H9 (cell line): Measurements from ENCODE around the gene BICD1. TPM values are rescaled to one million over a fixed set of nuclear protein-coding genes. Genes with fewer than 3 reads are reported as not detected.

Source experiments
- DNase-seq: peaks from one replicate; pipeline ENCODE4 v3.0.0-alpha.2; 2017
- H2AFZ ChIP-seq: one replicate; pipeline ENCODE4 v1.6.1; 2013; ENCODE audit warnings: mild to moderate bottlenecking, low read length, control low read depth, moderate library complexity
- H2AK5ac ChIP-seq: 2 replicates; pipeline ENCODE4 v1.6.1; 2013; ENCODE audit warnings: low read length, control low read depth, mixed read lengths; ENCODE audit not compliant: insufficient read length
- H2BK120ac ChIP-seq: one replicate; pipeline ENCODE4 v1.6.1; 2013; ENCODE audit warnings: low read depth, mild to moderate bottlenecking, low read length, control low read depth, inconsistent platforms; ENCODE audit not compliant: poor library complexity, severe bottlenecking
- H2BK12ac ChIP-seq: 2 replicates; pipeline ENCODE4 v1.6.1; 2013; ENCODE audit warnings: low read length, control low read depth, mixed read lengths, low read depth; ENCODE audit not compliant: insufficient read length
- H2BK15ac ChIP-seq: 2 replicates; pipeline ENCODE4 v1.6.1; 2013; ENCODE audit warnings: low read depth, low read length, control low read depth
- H2BK20ac ChIP-seq: one replicate; pipeline ENCODE4 v1.6.1; 2013; ENCODE audit warnings: low read depth, mild to moderate bottlenecking, low read length, control low read depth, inconsistent platforms; ENCODE audit not compliant: poor library complexity, severe bottlenecking
- H2BK5ac ChIP-seq: 2 replicates; pipeline ENCODE4 v1.6.1; 2013; ENCODE audit warnings: low read length, control low read depth, mixed read lengths; ENCODE audit not compliant: insufficient read length
- H3K14ac ChIP-seq: 2 replicates; pipeline ENCODE4 v1.6.1; 2013; ENCODE audit warnings: low read length, control low read depth; ENCODE audit not compliant: insufficient read depth
- H3K18ac ChIP-seq: 2 replicates; pipeline ENCODE4 v1.6.1; 2013; ENCODE audit warnings: low read depth, mild to moderate bottlenecking, mixed read lengths, low read length, control low read depth; ENCODE audit not compliant: insufficient read length
- H3K23ac ChIP-seq: 2 replicates; pipeline ENCODE4 v1.6.1; 2013; ENCODE audit warnings: low read length, control low read depth, mixed read lengths, low read depth; ENCODE audit not compliant: insufficient read length
- H3K23me2 ChIP-seq: 2 replicates; pipeline ENCODE4 v1.6.1; 2013; ENCODE audit warnings: low read depth, mild to moderate bottlenecking, mixed read lengths, low read length, control low read depth; ENCODE audit not compliant: insufficient read length, poor library complexity, severe bottlenecking
- H3K27ac ChIP-seq: 2 replicates; pipeline ENCODE4 v1.5.1; 2013; ENCODE audit warnings: low read length, control low read depth, mixed read lengths, low read depth; ENCODE audit not compliant: insufficient read length
- H3K27me3 ChIP-seq: 2 replicates; pipeline ENCODE4 v1.6.1; 2013; ENCODE audit warnings: low read length, control low read depth, inconsistent platforms; ENCODE audit not compliant: insufficient read depth
- H3K4ac ChIP-seq: 2 replicates; pipeline ENCODE4 v1.6.1; 2013; ENCODE audit warnings: low read depth, mild to moderate bottlenecking, control low read depth, inconsistent platforms, low read length, moderate library complexity
- H3K4me1 ChIP-seq: 2 replicates; pipeline ENCODE4 v1.6.1; 2013; ENCODE audit warnings: low read length, control low read depth, inconsistent platforms; ENCODE audit not compliant: insufficient read depth
- H3K4me2 ChIP-seq: 2 replicates; pipeline ENCODE4 v1.6.1; 2013; ENCODE audit warnings: low read length, control low read depth, mixed read lengths; ENCODE audit not compliant: insufficient read length, insufficient read depth
- H3K56ac ChIP-seq: 2 replicates; pipeline ENCODE4 v1.6.1; 2013; ENCODE audit warnings: low read depth, mild to moderate bottlenecking, mixed read lengths, low read length, control low read depth; ENCODE audit not compliant: insufficient read length
- H3K79me1 ChIP-seq: 2 replicates; pipeline ENCODE4 v1.6.1; 2013; ENCODE audit warnings: low read depth, mild to moderate bottlenecking, moderate library complexity, low read length, control low read depth, inconsistent platforms; ENCODE audit not compliant: insufficient read depth, poor library complexity, severe bottlenecking
- H3K79me2 ChIP-seq: 2 replicates; pipeline ENCODE4 v1.6.1; 2013; ENCODE audit warnings: low read length, control low read depth, inconsistent platforms; ENCODE audit not compliant: insufficient read depth
- H3K9ac ChIP-seq: 2 replicates; pipeline ENCODE4 v1.6.1; 2013; ENCODE audit warnings: low read length, control low read depth, mixed read lengths; ENCODE audit not compliant: insufficient read length; ENCODE audit errors: extremely low read depth
- H3K9me3 ChIP-seq: one replicate; pipeline ENCODE4 v1.6.1; 2013; ENCODE audit warnings: low read depth, low read length, inconsistent platforms; ENCODE audit not compliant: control insufficient read depth
- H3T11ph ChIP-seq: one replicate; pipeline ENCODE4 v1.6.1; 2013; ENCODE audit warnings: mild to moderate bottlenecking, low read length, control low read depth, inconsistent platforms
- H4K20me1 ChIP-seq: one replicate; pipeline ENCODE4 v1.6.1; 2013; ENCODE audit not compliant: control insufficient read depth, insufficient read length, insufficient read depth
- H4K5ac ChIP-seq: 2 replicates; pipeline ENCODE4 v1.6.1; 2013; ENCODE audit warnings: low read depth, mild to moderate bottlenecking, mixed read lengths, low read length, control low read depth; ENCODE audit not compliant: insufficient read length
- H4K8ac ChIP-seq: replicated peaks from 2 replicates; pipeline ENCODE4 v1.6.1; 2013; ENCODE audit warnings: low read length, control low read depth, mixed read lengths, low read depth; ENCODE audit not compliant: insufficient read length
- H4K91ac ChIP-seq: 2 replicates; pipeline ENCODE4 v1.6.1; 2013; ENCODE audit warnings: low read depth, mild to moderate bottlenecking, moderate library complexity, mixed read lengths, low read length, control low read depth; ENCODE audit not compliant: insufficient read length
- H3K27ac Mint-ChIP-seq, 3 experiments: 2 replicates in 2 of 3; 3 replicates in 1 of 3; pipeline ENCODE4 v1.8.0; 2020 to 2021; ENCODE audit warnings: mixed read lengths in 3 of 3, mild to moderate bottlenecking in 1 of 3, moderate library complexity in 1 of 3
- H3K27me3 Mint-ChIP-seq: 2 replicates; pipeline ENCODE4 v1.8.0; 2021; ENCODE audit warnings: low read depth, mild to moderate bottlenecking, moderate library complexity, mixed read lengths
- H3K36me3 Mint-ChIP-seq, 3 experiments: 2 replicates in 2 of 3; 3 replicates in 1 of 3; pipeline ENCODE4 v1.8.0; 2020 to 2021; ENCODE audit warnings: low read depth in 3 of 3, mixed read lengths in 3 of 3; ENCODE audit not compliant: insufficient read depth in 1 of 3
- H3K4me1 Mint-ChIP-seq, 2 experiments: 2 replicates each; pipeline ENCODE4 v1.8.0; 2020; ENCODE audit warnings: mixed read lengths in 2 of 2
- H3K4me3 Mint-ChIP-seq, 2 experiments: 2 replicates in 1 of 2; 3 replicates in 1 of 2; pipeline ENCODE4 v1.8.0; 2020 to 2021; ENCODE audit warnings: mild to moderate bottlenecking in 2 of 2, mixed read lengths in 2 of 2, moderate library complexity in 1 of 2
- H3K9me3 Mint-ChIP-seq, 2 experiments: 2 replicates in 1 of 2; 3 replicates in 1 of 2; pipeline ENCODE4 v1.8.0; 2020; ENCODE audit warnings: mild to moderate bottlenecking in 2 of 2, mixed read lengths in 2 of 2, moderate library complexity in 1 of 2
- WGBS: extraction: QIAGEN DNeasy Blood & Tissue Kit; methylation state at CpG from one replicate; pipeline ENCODE4 v1.1.7; 2013; ENCODE audit warnings: missing lambda C conversion rate, low lambda C conversion rate, mixed read lengths; ENCODE audit not compliant: insufficient read length; ENCODE audit errors: extremely low coverage; 5-methylcytosine and 5-hydroxymethylcytosine counted together
- total RNA-seq: library from RNA; stranded (reverse); gene quantifications from 2 replicates; pipeline ENCODE4 v1.2.1, GENCODE V29; 2021
- TF ChIP-seq, protein P1 (sequence below): fragments of 200-600 bp; sonication (generic); conservative IDR thresholded peaks from 3 replicates; pipeline ENCODE4 v1.8.0; 2021; ENCODE audit warnings: antibody characterized with exemption, mild to moderate bottlenecking

The BICD1 gene
- total RNA-seq, 1 experiment from 2014 or later = 134 TPM

- H3T11ph ChIP-seq = no peak overlapping the region
- no peaks in the 10 kb centered on the region for H3K36me3 Mint-ChIP-seq
- no peak overlapping the region for H3K27ac ChIP-seq
- no peak overlapping the region for H3K4me3 Mint-ChIP-seq
- no peaks in the 10 kb centered on the region for H4K20me1 ChIP-seq
- H3K18ac ChIP-seq = no peak overlapping the region
- no peaks in the 10 kb centered on the region for H3K9me3 ChIP-seq
- H3K9me3 Mint-ChIP-seq = no peaks in the 10 kb centered on the region
- H3K27me3 Mint-ChIP-seq = no peaks in the 10 kb centered on the region
- H2BK15ac ChIP-seq = no peak overlapping the region
- no peak overlapping the region for H3K56ac ChIP-seq
- H3K4me2 ChIP-seq = no peak overlapping the region
- no peaks in the 10 kb centered on the region for H3K23me2 ChIP-seq
- TF ChIP-seq, protein P1, sequence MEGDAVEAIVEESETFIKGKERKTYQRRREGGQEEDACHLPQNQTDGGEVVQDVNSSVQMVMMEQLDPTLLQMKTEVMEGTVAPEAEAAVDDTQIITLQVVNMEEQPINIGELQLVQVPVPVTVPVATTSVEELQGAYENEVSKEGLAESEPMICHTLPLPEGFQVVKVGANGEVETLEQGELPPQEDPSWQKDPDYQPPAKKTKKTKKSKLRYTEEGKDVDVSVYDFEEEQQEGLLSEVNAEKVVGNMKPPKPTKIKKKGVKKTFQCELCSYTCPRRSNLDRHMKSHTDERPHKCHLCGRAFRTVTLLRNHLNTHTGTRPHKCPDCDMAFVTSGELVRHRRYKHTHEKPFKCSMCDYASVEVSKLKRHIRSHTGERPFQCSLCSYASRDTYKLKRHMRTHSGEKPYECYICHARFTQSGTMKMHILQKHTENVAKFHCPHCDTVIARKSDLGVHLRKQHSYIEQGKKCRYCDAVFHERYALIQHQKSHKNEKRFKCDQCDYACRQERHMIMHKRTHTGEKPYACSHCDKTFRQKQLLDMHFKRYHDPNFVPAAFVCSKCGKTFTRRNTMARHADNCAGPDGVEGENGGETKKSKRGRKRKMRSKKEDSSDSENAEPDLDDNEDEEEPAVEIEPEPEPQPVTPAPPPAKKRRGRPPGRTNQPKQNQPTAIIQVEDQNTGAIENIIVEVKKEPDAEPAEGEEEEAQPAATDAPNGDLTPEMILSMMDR = no peak
- no peaks in the 10 kb centered on the region for H3K4me1 ChIP-seq
- no peaks in the 10 kb centered on the region for H3K27me3 ChIP-seq
- no peak overlapping the region for H3K23ac ChIP-seq
- H3K14ac ChIP-seq = no peak overlapping the region
- no CpG with 5 or more reads among the region's 2 CpGs for WGBS
- no peak overlapping the region for H3K4ac ChIP-seq
- no peak overlapping the region for H4K5ac ChIP-seq
- no peaks in the 10 kb centered on the region for H3K79me2 ChIP-seq
- no peak overlapping the region for H3K9ac ChIP-seq
- H3K4me1 Mint-ChIP-seq = peaks cover 12 to 15% of the 10 kb centered on the region in 2 experiments; a peak in 3 of 4 replicates
- H3K27ac Mint-ChIP-seq = no peak overlapping the region; a peak in 1 of 7 replicates
- no peak overlapping the region for H2BK12ac ChIP-seq
- H2BK120ac ChIP-seq = no peak overlapping the region
- no peak overlapping the region for H4K8ac ChIP-seq
- no peak overlapping the region for H2AK5ac ChIP-seq
- H4K91ac ChIP-seq = no peak overlapping the region
- no peak overlapping the region for H2BK5ac ChIP-seq
- DNase-seq = no peak
- H3K79me1 ChIP-seq = no peaks in the 10 kb centered on the region
- H2BK20ac ChIP-seq = no peak overlapping the region
- no peak overlapping the region for H2AFZ ChIP-seq
Measured at GRCh38 chr12:32066206-32066605, 40.4 kb upstream of the BICD1 start.
